Transverse colon (tissue), 4 donors: Measurements from ENCODE around the gene DHRS7.

ENCODE experiments used
- EP300 ChIP-seq: sonication (generic); formaldehyde crosslinking; IDR thresholded peaks from one replicate; pipeline ENCODE4 v1.6.1; 2017; ENCODE audit warnings: antibody characterized with exemption, low read depth
- POLR2A ChIP-seq: fragments of 450-650 bp; IDR thresholded peaks from one replicate; pipeline ENCODE4 v1.6.1; 2016; ENCODE audit warnings: antibody characterized with exemption, mild to moderate bottlenecking, moderate library complexity
- POLR2AphosphoS5 ChIP-seq, 3 donors: sonication (generic); formaldehyde crosslinking; IDR thresholded peaks; one replicate each; pipeline ENCODE4 v1.6.1; 2016; ENCODE audit warnings: antibody characterized with exemption in 3 of 3
- TF ChIP-seq, protein P1 (sequence below), 5 experiments: fragments of 200-600 bp in 3 of 5; fragments of 450-650 bp in 2 of 5; sonication (generic) in 3 of 5; IDR thresholded peaks; 1 replicate in 2 of 5; 2 replicates in 3 of 5; pipeline ENCODE4 v1.5.1; 2016 to 2017; ENCODE audit warnings: antibody characterized with exemption in 5 of 5, inconsistent platforms in 3 of 5, mild to moderate bottlenecking in 2 of 5, moderate library complexity in 1 of 5

DNA sequence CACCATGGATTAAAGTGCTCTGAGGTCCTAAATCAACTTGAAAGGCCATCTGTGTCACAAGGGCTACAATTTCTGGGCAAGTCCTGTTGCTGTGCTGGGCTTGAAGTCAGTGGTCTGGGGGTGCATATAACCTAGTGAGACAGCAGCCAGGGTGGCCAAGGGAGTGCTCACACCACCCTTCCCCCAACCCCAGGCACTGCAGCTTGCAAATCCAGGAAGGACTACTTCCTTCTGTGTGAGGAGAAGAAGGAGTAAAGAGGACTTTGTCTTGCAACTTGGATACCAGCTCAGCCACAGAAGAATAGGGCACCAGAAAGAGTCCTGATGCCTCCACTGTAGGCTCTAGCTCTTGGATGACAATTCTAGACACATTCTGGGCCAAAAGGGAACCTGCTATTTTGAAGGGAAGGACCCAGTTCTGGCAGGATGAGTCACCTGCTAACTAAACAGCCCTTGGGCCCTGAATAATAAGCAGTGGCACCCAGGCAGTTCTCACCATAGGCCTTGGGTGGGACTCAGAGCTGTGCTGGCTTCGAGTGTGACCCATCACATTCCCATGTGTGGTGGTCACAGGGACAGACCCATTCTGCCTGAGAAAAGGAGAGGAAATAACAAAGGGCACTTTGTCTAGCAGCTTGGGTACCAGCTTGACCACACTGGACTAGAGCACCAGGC, 32.6 kb upstream of the DHRS7 start:
- TF ChIP-seq POLR2A (no peak), EP300 (no peak), POLR2AphosphoS5 (IDR thresholded peaks at IDR 0.05) (no peak)
- TF ChIP-seq, protein P1, sequence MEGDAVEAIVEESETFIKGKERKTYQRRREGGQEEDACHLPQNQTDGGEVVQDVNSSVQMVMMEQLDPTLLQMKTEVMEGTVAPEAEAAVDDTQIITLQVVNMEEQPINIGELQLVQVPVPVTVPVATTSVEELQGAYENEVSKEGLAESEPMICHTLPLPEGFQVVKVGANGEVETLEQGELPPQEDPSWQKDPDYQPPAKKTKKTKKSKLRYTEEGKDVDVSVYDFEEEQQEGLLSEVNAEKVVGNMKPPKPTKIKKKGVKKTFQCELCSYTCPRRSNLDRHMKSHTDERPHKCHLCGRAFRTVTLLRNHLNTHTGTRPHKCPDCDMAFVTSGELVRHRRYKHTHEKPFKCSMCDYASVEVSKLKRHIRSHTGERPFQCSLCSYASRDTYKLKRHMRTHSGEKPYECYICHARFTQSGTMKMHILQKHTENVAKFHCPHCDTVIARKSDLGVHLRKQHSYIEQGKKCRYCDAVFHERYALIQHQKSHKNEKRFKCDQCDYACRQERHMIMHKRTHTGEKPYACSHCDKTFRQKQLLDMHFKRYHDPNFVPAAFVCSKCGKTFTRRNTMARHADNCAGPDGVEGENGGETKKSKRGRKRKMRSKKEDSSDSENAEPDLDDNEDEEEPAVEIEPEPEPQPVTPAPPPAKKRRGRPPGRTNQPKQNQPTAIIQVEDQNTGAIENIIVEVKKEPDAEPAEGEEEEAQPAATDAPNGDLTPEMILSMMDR (IDR thresholded peaks at IDR 0.05): no peak
